HEK293T (cell line): Measurements from ENCODE around the gene LSP1.

Experiments used
- CTCF ChIA-PET: fragments of 350-600 bp; formaldehyde crosslinking; extraction: SDS; loops from one replicate; lab custom pipeline; 2021; ENCODE audit warnings: antibody characterized with exemption, inconsistent platforms; lab: Yijun Ruan, JAX
- POLR2A ChIA-PET: fragments of 350-600 bp; formaldehyde crosslinking; extraction: SDS; loops from one replicate; lab custom pipeline; 2020; ENCODE audit warnings: antibody characterized with exemption, inconsistent platforms; lab: Yijun Ruan, JAX
- DNase-seq: peaks from one replicate; pipeline ENCODE4 v3.0.0; 2012; ENCODE audit warnings: mixed read lengths; ENCODE audit errors: extremely low spot score
- ARNT ChIP-seq: fragments of 450-650 bp; IDR thresholded peaks from 2 replicates; pipeline ENCODE4 v1.6.1; 2017; ENCODE audit warnings: mild to moderate bottlenecking
- BHLHE40 ChIP-seq: fragments of 450-650 bp; IDR thresholded peaks from 2 replicates; pipeline ENCODE4 v1.6.1; 2016; ENCODE audit warnings: mild to moderate bottlenecking, moderate library complexity, borderline replicate concordance
- CTBP1 ChIP-seq: fragments of 450-650 bp; IDR thresholded peaks from 2 replicates; pipeline ENCODE4 v1.6.1; 2016; ENCODE audit warnings: borderline replicate concordance
- ELF4 ChIP-seq: fragments of 450-650 bp; IDR thresholded peaks from 2 replicates; pipeline ENCODE4 v1.6.1; 2017; ENCODE audit warnings: antibody characterized with exemption
- FOXA1 ChIP-seq: fragments of 450-650 bp; IDR thresholded peaks from 2 replicates; pipeline ENCODE4 v1.6.1; 2016; ENCODE audit warnings: mild to moderate bottlenecking
- FOXK2 ChIP-seq: fragments of 450-650 bp; IDR thresholded peaks from 2 replicates; pipeline ENCODE4 v1.6.1; 2016; ENCODE audit warnings: mild to moderate bottlenecking
- FOXM1 ChIP-seq: fragments of 450-650 bp; IDR thresholded peaks from 2 replicates; pipeline ENCODE4 v1.6.1; 2017; ENCODE audit warnings: mild to moderate bottlenecking, borderline replicate concordance
- HDGF ChIP-seq: fragments of 450-650 bp; IDR thresholded peaks from 2 replicates; pipeline ENCODE4 v1.6.1; 2017; ENCODE audit warnings: antibody characterized with exemption, borderline replicate concordance
- L3MBTL2 ChIP-seq: fragments of 450-650 bp; conservative IDR thresholded peaks from 2 replicates; pipeline ENCODE4 v1.6.1; 2016; ENCODE audit warnings: mild to moderate bottlenecking
- LEF1 ChIP-seq: fragments of 450-650 bp; IDR thresholded peaks from 2 replicates; pipeline ENCODE4 v1.6.1; 2017; ENCODE audit warnings: mild to moderate bottlenecking, borderline replicate concordance
- NFRKB ChIP-seq: fragments of 450-650 bp; IDR thresholded peaks from 2 replicates; pipeline ENCODE4 v1.6.1; 2016; ENCODE audit warnings: mild to moderate bottlenecking, moderate library complexity
- SP1 ChIP-seq: fragments of 450-650 bp; IDR thresholded peaks from 2 replicates; pipeline ENCODE4 v1.6.1; 2017
- SUZ12 ChIP-seq: fragments of 450-650 bp; IDR thresholded peaks from 2 replicates; pipeline ENCODE4 v1.6.1; 2016; ENCODE audit warnings: mild to moderate bottlenecking
- TARDBP ChIP-seq: fragments of 450-650 bp; IDR thresholded peaks from 2 replicates; pipeline ENCODE4 v1.6.1; 2016
- ZNF384 ChIP-seq: fragments of 450-650 bp; IDR thresholded peaks from 2 replicates; pipeline ENCODE4 v1.6.1; 2016
- TF ChIP-seq, protein P1 (sequence below): fragments of 450-650 bp; IDR thresholded peaks from 2 replicates; pipeline ENCODE4 v1.6.1; 2016

The LSP1 gene

DNA sequence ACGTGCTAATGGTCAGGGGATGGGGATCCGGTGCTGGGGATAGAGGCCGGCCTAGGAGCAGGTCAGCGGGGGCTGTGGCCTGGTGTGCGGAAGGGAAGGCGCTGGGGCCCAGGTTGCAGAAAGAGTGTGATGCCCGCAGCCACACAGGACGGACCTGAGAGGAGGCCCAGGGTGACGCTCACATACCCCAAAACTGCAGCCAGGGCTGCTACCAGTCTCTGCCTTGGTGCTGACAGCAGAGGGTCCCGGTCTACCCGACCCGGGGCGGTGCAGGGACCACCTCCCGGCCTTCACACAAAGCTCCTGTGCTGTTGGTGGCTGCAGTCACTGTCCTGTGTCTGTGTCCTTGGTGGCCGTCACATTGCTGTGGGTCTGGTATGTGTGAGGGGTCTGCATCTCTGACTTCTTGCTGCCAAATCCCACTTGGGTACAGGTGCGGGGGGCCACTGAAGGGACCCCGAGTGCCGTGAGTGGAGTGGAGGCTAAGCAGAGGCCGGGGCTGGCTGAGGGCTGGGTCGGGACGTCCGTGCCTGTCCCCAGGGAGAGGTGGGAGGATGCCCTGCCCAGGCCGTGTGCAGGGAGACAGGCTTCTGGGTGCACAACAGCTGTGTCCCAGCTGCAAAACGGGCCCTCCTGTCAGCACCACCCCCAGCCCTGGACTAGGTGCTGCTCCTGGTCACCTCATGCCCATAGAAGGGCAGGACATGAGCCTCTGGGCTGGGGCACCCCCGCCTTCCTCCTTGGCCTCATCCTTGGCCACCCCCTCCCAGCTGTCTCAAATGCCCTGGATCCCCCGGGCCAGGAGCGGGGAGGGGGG, 1.5 kb downstream of the LSP1 start:
- POLR2A ChIA-PET, result no interaction called here
- TF ChIP-seq CTBP1 (no peak), BHLHE40 (no peak), LEF1 (no peak), L3MBTL2 (no peak), FOXM1 (no peak), HDGF (no peak), ELF4 (no peak), NFRKB (no peak), ARNT (no peak), SUZ12 (no peak), FOXA1 (no peak), ZNF384 (no peak), TARDBP (no peak), SP1 (no peak), FOXK2 (no peak)
- TF ChIP-seq, protein P1, sequence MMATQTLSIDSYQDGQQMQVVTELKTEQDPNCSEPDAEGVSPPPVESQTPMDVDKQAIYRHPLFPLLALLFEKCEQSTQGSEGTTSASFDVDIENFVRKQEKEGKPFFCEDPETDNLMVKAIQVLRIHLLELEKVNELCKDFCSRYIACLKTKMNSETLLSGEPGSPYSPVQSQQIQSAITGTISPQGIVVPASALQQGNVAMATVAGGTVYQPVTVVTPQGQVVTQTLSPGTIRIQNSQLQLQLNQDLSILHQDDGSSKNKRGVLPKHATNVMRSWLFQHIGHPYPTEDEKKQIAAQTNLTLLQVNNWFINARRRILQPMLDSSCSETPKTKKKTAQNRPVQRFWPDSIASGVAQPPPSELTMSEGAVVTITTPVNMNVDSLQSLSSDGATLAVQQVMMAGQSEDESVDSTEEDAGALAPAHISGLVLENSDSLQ, result no peak
- CTCF ChIA-PET, result no interaction called here
- no peak for DNase-seq

DNA sequence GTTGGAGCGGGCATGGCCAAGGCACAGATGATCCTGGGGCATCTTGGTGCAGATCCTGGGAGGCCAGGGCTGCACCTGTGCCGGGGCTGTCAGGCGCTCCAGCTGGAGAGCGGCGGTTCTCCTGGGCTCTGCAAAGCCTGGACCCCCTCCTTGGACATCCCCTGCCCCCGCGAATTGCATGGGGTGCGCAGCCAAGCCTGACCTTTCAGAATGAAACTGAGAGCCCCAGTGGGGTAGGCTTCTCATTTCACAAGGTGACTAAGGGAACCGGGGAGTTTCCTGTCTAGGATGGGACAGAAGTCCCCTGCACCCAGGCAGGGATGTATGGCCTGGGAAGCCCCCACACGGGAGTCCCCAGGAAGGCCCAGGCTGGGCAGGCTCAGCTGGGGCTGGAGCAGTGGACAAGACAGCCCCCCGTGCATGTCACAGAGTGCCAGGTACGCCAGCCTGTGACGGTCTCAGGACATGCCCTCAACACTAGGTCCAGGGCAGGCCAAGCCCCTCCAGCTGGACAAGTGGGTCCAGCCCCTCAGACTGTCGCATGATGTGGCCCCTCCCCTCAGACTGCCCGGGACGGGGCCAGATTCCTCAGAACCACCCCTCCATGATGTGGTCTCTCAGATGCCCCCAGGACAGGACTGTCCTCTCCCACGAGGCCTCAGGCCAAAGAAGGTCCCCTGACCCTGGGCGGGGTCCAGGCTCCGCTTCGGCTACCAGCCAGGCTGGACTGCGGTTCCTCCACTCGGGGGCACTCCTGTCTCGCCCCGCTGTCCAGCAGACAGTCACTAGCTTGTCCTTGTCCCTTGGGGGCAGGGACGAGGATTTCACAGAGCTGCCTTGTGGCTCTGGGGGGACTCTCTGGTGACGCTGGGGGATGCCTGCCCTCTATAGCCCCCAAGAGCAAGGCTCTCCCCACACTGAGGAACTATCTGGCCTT, 2.3 kb downstream of the LSP1 start:
- ChIA-PET POLR2A (no interaction called here), CTCF (no interaction called here)
- no peak for DNase-seq
- TF ChIP-seq SUZ12 (no peak), LEF1 (no peak), FOXK2 (no peak), BHLHE40 (no peak), FOXM1 (no peak), FOXA1 (no peak), NFRKB (no peak), CTBP1 (no peak), ZNF384 (no peak), HDGF (no peak), ARNT (no peak), L3MBTL2 (no peak), TARDBP (no peak), SP1 (no peak), ELF4 (no peak)
- TF ChIP-seq, protein P1, result no peak

DNA sequence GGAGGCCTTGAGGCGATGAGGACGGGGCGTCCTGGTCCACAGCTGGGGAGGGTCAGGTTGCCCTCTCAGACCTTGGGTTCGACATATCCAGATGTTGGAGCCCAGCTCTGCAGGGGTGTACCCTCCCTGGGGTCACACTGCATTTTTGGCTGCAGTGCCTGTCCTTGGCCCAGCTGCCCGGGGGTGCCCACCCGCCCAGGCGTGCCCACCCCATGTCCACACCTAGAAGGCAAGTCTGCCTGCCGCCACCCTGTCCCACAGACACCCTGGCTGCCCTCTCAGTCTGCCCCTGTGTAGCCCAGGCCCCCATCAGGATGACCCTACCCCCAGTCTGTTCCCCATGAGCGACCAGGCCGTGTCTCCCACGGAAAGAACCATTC, 3.0 kb downstream of the LSP1 start:
- TF ChIP-seq FOXK2, result no peak
- no peak for TF ChIP-seq TARDBP
- TF ChIP-seq ZNF384, result no peak
- TF ChIP-seq FOXM1, result no peak
- TF ChIP-seq SUZ12, result no peak
- TF ChIP-seq ARNT, result no peak
- no peak for TF ChIP-seq CTBP1
- no peak for TF ChIP-seq BHLHE40
- TF ChIP-seq HDGF, result no peak
- no peak for TF ChIP-seq FOXA1
- TF ChIP-seq SP1, result no peak
- no peak for TF ChIP-seq ELF4
- TF ChIP-seq LEF1, result no peak
- TF ChIP-seq NFRKB, result no peak
- no peak for TF ChIP-seq L3MBTL2
- TF ChIP-seq, protein P1, result no peak
- POLR2A ChIA-PET, result no interaction called here
- CTCF ChIA-PET, result no interaction called here
- DNase-seq, result no peak

DNA sequence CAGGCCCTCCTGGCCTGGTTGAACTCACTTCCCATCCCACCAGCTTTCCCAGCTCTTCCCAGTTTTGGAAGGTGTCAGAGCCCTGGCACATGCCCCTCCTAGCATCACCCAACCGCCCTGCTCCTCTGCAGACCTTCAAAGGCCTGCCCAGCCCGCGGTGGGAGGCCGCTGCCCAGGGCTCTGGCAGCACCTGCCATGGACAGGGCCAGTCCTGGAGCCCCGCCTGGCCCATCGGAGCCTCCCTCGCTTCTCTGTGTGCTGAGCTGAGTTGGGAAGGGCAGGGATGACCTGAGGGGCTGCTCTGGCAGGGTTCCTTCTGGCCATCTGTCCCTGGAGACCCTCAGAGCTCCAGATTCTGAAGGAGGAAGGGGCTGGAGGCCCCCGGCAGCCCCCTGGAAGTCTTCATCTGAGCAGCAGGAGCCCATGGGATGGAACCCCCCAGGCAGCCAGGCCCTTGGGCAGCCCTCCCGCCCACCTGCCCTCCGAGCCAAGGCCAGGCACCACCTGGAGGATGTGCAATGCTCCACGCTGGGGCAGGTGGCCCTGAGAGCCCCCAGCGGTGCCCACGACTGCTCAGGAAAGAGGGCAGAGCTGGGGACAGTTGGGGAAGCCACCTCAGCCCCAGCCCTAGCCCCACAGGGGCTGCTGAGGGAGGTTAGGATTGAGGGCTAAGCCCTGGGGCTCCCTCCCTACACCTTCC, 3.6 kb downstream of the LSP1 start:
- TF ChIP-seq BHLHE40, result no peak
- TF ChIP-seq CTBP1, result no peak
- TF ChIP-seq SUZ12, result no peak
- no peak for TF ChIP-seq ELF4
- no peak for TF ChIP-seq SP1
- no peak for TF ChIP-seq TARDBP
- TF ChIP-seq NFRKB, result no peak
- ChIA-PET POLR2A (no interaction called here), CTCF (interaction anchor here (0.8 kb wide), 1 partner anchor 295 kb away, joined by 3 read pairs; no protein-coding TSS in a partner anchor)
- DNase-seq, result no peak

DNA sequence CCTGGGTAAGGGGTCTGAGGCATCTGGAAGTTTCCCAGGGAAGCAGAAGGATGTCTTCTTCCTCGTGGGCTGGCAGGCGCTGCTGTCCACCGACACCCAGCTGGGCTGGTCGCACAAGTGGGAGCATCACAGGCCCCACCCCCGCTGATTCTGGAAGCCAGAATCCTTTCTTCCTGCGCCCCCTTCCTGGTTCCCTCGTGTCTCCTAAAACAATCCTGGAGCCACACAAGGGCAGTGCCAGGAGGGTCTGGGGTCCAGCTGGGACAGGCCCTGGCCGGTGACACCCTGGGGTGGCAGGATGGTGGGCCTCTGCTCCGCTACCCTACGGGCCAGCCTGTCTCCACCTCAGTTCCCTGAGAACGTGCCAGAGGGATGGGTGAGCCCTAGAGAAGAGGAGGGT, 4.2 kb downstream of the LSP1 start:
- TF ChIP-seq, protein P1, result no peak
- no peak for TF ChIP-seq FOXM1
- ChIA-PET POLR2A (no interaction called here), CTCF (interaction anchor here (0.6 to 1.0 kb wide), 3 partner anchors 70 to 294 kb away, joined by 3 read pairs; no protein-coding TSS in a partner anchor)
- no peak for DNase-seq
